HepG2 (cell line): ENCODE results near the gene LDLR. TPM values are rescaled to one million over a fixed set of nuclear protein-coding genes. Genes with fewer than 3 reads are reported as not detected.

Experiments
- AGO2 ChIP-seq: fragments of 200-400 bp; formaldehyde crosslinking; optimal IDR thresholded peaks from 2 replicates; pipeline ENCODE3; 2017; ENCODE audit warnings: mild to moderate bottlenecking, low read depth, low read length, moderate library complexity
- ATF6 ChIP-seq: sonication (generic); formaldehyde crosslinking; conservative IDR thresholded peaks from 2 replicates; pipeline ENCODE4 v1.4.0; 2020; ENCODE audit warnings: missing genetic modification reagents
- HNF1B ChIP-seq: sonication (generic); formaldehyde crosslinking; IDR thresholded peaks from 2 replicates; pipeline ENCODE4 v1.5.1; 2020; ENCODE audit warnings: mild to moderate bottlenecking, moderate library complexity, missing genetic modification reagents
- HNRNPH1 ChIP-seq: fragments of 200-400 bp; formaldehyde crosslinking; optimal IDR thresholded peaks from 2 replicates; pipeline ENCODE3; 2017; ENCODE audit warnings: mild to moderate bottlenecking, low read depth, low read length
- HOXA3 ChIP-seq: sonication (generic); formaldehyde crosslinking; IDR thresholded peaks from 2 replicates; pipeline ENCODE4 v1.5.0; 2020; ENCODE audit warnings: missing genetic modification reagents
- HOXD1 ChIP-seq: sonication (generic); formaldehyde crosslinking; IDR thresholded peaks from 2 replicates; pipeline ENCODE4 v1.5.0; 2020; ENCODE audit warnings: missing genetic modification reagents
- KDM5A ChIP-seq: fragments of 200-600 bp; sonication (generic); IDR thresholded peaks from 2 replicates; pipeline ENCODE4 v1.7.0; 2018; ENCODE audit warnings: antibody characterized with exemption, mild to moderate bottlenecking, low read length, borderline replicate concordance
- KLF9 ChIP-seq: IDR thresholded peaks from 2 replicates; pipeline ENCODE4 v1.6.1; 2016; ENCODE audit warnings: low read depth
- MAFK ChIP-seq, 2 experiments: IDR thresholded peaks in 1 of 2; conservative IDR thresholded peaks in 1 of 2; 2 replicates each; pipeline ENCODE4 v1.6.1; 2011; ENCODE audit warnings: improper control_type of control experiment in 2 of 2, low read length in 2 of 2
- MED1 ChIP-seq: sonication (generic); formaldehyde crosslinking; IDR thresholded peaks from 2 replicates; pipeline ENCODE4 v1.4.0; 2020; ENCODE audit warnings: missing genetic modification reagents
- MTERF4 ChIP-seq: sonication (generic); formaldehyde crosslinking; IDR thresholded peaks from 2 replicates; pipeline ENCODE4 v1.8.0; 2023; ENCODE audit warnings: mild to moderate bottlenecking, missing genetic modification reagents
- MXD1 ChIP-seq: sonication (generic); formaldehyde crosslinking; IDR thresholded peaks from 2 replicates; pipeline ENCODE4 v1.4.0; 2020; ENCODE audit warnings: mild to moderate bottlenecking, missing genetic modification reagents
- NFATC3 ChIP-seq: sonication (generic); formaldehyde crosslinking; IDR thresholded peaks from 2 replicates; pipeline ENCODE4 v1.5.1; 2020; ENCODE audit warnings: mild to moderate bottlenecking, missing genetic modification reagents
- RCOR2 ChIP-seq: IDR thresholded peaks from 2 replicates; pipeline ENCODE4 v1.6.1; 2016; ENCODE audit warnings: missing biosample characterization, missing genetic modification reagents
- TARDBP ChIP-seq: sonication (generic); formaldehyde crosslinking; IDR thresholded peaks from 2 replicates; pipeline ENCODE4 v1.8.0; 2022; ENCODE audit warnings: mild to moderate bottlenecking, missing genetic modification reagents
- U2AF1 ChIP-seq: fragments of 200-400 bp; formaldehyde crosslinking; optimal IDR thresholded peaks from 2 replicates; pipeline ENCODE3; 2017; ENCODE audit warnings: mild to moderate bottlenecking, low read depth, low read length
- ZFP90 ChIP-seq: sonication (generic); formaldehyde crosslinking; IDR thresholded peaks from 2 replicates; pipeline ENCODE4 v1.8.0; 2022; ENCODE audit warnings: missing genetic modification reagents, mild to moderate bottlenecking, inconsistent platforms, borderline replicate concordance
- ZNF292 ChIP-seq: sonication (generic); formaldehyde crosslinking; IDR thresholded peaks from 2 replicates; pipeline ENCODE4 v1.8.1; 2022; ENCODE audit warnings: mild to moderate bottlenecking, low read depth, missing genetic modification reagents, borderline replicate concordance
- ZNF510 ChIP-seq: sonication (generic); formaldehyde crosslinking; IDR thresholded peaks from 2 replicates; pipeline ENCODE4 v1.4.0; 2020; ENCODE audit warnings: low read depth, mild to moderate bottlenecking, missing genetic modification reagents
- ZNF552 ChIP-seq: sonication (generic); formaldehyde crosslinking; IDR thresholded peaks from 2 replicates; pipeline ENCODE4 v1.9.0; 2022; ENCODE audit warnings: missing genetic modification reagents, mild to moderate bottlenecking, borderline replicate concordance
- ZNF574 ChIP-seq: sonication (generic); formaldehyde crosslinking; IDR thresholded peaks from 2 replicates; pipeline ENCODE4 v1.4.0; 2020; ENCODE audit warnings: missing genetic modification reagents
- polyA plus RNA-seq, 8 experiments: library from polyadenylated mRNA; depleted of rRNA in 3 of 8; stranded (reverse) in 7 of 8; unstranded in 1 of 8; fragments of >200 nt; fragmentation: Illumina TruSeq in 4 of 8; extraction: Trizol in 4 of 8; gene quantifications; 2 replicates each; pipeline versions ENCODE4 v1.2.1 to v1.2.3, GENCODE V29; 2011 to 2016; ENCODE audit warnings: low read depth in 4 of 8, missing spikeins in 1 of 8, mixed read lengths in 1 of 8; ENCODE audit not compliant: insufficient read depth in 1 of 8
- total RNA-seq, 5 experiments: library from RNA; depleted of rRNA; stranded (reverse); fragments of >200 nt; fragmentation: Illumina TruSeq; extraction: Trizol; gene quantifications; 2 replicates each; pipeline ENCODE4 v1.2.3, GENCODE V29; 2016; ENCODE audit warnings: low read depth in 1 of 5

Gene LDLR
- total and polyA plus RNA-seq, 2 of the 13 experiments (the other 11 are each of a cell fraction or from before 2014, with no cell fraction given): 51.6 to 92.5 TPM

- TF ChIP-seq HOXD1 (CRISPR knock-in tag) (no peak), RCOR2 (CRISPR knock-in tag) (no peak; the same call in 1 of the 2 replicates), ZNF292 (no peak), TARDBP (CRISPR knock-in tag) (no peak), MAFK (conservative IDR thresholded peaks at IDR 0.05 in 1 of 2, IDR thresholded peaks at IDR 0.05 in 1 of 2; ENCODE audit: low read length in 2 of 2) (no peak), HNRNPH1 (no peak), MTERF4 (no peak), ATF6 (no peak), U2AF1 (no peak), AGO2 (no peak), ZNF510 (CRISPR knock-in tag) (no peak), ZNF552 (CRISPR knock-in tag) (no peak), HOXA3 (no peak), ZNF574 (CRISPR knock-in tag) (no peak), MXD1 (CRISPR knock-in tag) (no peak), HNF1B (CRISPR knock-in tag) (no peak), ZFP90 (CRISPR knock-in tag) (0 out of 2 replicates have a peak, but pooled peaks have one; percentile 42), KDM5A (peak; percentile 69; the same call in 1 of the 2 replicates), KLF9 (CRISPR knock-in tag) (no peak), NFATC3 (CRISPR knock-in tag) (no peak), MED1 (CRISPR knock-in tag) (peak; percentile 79; the same call in 1 of the 2 replicates)
Measured at GRCh38 chr19:11088506-11089253, 583 bp upstream of the LDLR start (continued).
